ENCODE data around the gene PLS1.

- no peak for TF ChIP-seq EZH2 (IDR thresholded peaks at IDR 0.05)
- TF ChIP-seq, protein P1, sequence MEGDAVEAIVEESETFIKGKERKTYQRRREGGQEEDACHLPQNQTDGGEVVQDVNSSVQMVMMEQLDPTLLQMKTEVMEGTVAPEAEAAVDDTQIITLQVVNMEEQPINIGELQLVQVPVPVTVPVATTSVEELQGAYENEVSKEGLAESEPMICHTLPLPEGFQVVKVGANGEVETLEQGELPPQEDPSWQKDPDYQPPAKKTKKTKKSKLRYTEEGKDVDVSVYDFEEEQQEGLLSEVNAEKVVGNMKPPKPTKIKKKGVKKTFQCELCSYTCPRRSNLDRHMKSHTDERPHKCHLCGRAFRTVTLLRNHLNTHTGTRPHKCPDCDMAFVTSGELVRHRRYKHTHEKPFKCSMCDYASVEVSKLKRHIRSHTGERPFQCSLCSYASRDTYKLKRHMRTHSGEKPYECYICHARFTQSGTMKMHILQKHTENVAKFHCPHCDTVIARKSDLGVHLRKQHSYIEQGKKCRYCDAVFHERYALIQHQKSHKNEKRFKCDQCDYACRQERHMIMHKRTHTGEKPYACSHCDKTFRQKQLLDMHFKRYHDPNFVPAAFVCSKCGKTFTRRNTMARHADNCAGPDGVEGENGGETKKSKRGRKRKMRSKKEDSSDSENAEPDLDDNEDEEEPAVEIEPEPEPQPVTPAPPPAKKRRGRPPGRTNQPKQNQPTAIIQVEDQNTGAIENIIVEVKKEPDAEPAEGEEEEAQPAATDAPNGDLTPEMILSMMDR (IDR thresholded peaks at IDR 0.05), result no peak
- no peak for TF ChIP-seq EZH2phosphoT487 (IDR thresholded peaks at IDR 0.05)
Observed at GRCh38 chr3:142602619-142603385, 6.6 kb downstream of the PLS1 start.

Measured in neural progenitor cell (in vitro differentiated cells).